HG03442 (cell line): Measurements from ENCODE around the gene PM20D1.

Experiments used
- ATAC-seq: cut with Tn5 transposase; IDR thresholded peaks from one replicate; pipeline ENCODE4 v1.9.1; 2021; ENCODE audit warnings: mild to moderate bottlenecking, moderate library complexity; ENCODE audit not compliant: unreplicated experiment

PM20D1 gene

DNA sequence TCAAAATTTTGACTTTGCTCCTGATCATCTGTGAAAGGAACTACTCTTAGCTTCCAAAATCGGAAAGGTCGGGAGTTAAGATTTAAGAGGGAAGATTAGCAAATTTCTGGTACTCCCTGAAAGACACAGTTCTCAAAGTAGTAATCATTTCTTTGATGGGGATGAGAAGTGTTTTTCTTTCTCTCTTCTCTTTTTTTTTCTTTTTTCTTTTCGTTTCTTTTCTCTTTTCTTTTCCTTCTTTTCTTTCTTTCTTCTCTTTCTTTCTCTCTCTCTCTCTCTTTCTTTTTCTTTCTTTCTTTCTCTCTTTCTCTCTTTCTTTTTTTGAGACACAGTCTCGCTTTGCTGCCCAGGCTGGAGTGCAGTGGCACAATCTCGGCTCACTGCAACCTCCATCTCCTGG is 69.6 kb downstream of the PM20D1 start:
- no peak for ATAC-seq
